GM18526 (cell line): ENCODE data around the gene PFN2.

ENCODE experiments used
- POLR2A ChIP-seq: IDR thresholded peaks from 3 replicates; pipeline ENCODE4 v1.6.1; 2011; ENCODE audit not compliant: insufficient read length; ENCODE audit errors: extremely low read depth

The PFN2 gene

DNA sequence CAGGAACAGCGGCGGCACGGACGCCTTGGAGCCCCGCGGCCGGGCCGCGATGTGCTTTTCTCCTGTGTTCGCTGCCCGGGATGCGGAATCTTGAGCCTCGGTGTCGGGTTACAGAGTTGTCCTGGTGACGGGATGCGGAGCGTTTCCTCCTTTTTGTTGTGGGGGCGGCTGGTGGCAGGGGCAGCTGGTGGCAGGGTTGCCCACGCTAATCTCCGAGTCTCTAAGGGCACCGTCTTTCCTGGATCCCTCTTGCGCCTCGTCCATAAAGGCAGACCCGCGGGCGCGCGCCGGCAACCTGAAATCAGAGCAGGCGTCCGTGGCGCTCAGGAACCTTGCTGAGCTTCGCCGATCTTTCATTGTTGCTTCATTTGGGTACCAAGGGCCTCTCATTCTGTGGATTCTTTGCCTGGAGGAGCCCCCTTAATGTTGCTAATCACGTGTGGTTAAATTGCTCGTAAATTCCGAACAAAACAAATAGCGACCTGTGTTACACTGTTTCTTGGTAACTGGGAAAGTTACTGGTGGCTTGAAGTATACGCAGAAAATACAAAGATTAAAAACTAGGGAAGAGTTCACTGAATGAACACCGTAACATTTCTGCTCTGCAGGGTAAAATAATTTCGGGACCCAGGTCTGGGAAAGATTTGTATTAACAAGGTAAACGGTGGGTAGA, 844 bp upstream of the PFN2 start:
- TF ChIP-seq POLR2A, result no peak

DNA sequence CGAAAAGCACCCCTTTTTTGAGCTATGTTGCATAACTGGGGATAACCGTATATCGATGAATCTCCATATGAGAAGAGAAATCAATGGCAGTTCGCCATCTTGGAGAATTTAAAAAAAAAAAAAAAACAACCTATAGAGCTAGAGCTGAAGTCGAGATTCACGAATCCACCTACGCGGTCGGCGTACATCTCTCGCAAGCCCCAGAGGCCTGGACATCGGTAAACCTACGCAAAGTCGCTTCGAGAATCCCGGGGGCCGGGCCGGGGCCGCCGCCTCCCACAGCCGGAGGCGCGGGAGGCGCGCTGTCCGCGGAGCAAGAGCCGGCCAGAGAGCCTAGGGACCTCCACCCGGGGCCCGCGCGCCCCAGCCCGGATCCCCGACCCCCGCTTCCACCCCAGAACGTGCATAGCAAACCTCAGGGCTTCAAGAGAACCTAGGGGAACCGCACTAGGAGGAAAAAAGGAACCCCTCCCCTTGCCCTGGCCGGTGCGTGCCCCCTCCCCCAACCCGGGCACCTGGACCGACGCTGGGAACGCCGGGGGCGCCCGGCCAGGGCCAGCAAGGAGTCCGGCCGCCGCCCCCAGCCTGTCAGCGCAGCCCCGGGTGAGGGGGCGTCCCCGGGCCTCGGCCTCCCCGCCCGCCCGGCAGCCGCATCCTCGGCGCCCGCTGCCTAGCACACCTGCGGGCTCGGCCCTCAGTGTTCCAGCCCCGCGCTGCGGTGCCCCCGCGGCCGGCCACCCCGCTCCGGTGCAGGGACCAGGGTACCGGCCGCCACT, 567 bp downstream of the PFN2 start:
- TF ChIP-seq POLR2A, result no peak

DNA sequence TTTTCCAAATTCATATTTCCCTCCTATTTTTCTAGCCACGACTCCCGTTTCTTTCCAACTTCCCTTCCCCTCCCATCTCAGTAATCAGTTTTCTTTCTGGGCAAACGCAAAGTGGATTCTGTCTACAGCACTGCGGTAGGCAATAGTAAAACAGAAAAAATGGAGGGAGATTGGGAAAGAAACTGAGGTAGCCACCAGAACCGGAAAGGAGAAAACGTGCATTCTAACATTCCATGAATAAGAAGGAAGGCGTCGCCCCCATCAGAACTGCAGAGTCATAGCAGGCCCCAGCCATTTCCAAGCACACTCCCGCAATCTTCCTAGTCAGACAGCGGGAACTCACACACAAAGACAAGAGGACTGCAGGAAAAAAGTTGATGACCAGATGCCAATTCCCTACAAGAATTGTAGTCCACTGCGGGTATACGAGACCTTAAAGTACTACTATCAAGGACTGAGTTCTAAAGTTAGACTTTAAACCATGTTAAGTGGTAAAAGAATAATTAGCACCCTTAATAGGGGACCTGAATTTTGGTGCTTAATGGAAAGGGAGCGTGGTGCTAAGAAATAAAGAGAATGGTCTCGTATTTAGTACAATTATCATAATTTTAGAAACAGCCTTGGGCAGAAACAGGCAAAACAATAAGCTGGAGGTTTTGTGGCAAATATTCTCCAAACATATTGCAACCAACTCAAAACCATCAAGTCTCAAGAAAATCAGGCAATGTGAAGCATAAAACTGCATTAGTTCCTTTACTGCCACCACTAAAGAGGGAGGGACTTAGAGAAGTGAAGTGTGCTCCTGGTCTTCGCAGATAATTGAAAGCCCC, 1.4 kb downstream of the PFN2 start:
- no peak for TF ChIP-seq POLR2A

DNA sequence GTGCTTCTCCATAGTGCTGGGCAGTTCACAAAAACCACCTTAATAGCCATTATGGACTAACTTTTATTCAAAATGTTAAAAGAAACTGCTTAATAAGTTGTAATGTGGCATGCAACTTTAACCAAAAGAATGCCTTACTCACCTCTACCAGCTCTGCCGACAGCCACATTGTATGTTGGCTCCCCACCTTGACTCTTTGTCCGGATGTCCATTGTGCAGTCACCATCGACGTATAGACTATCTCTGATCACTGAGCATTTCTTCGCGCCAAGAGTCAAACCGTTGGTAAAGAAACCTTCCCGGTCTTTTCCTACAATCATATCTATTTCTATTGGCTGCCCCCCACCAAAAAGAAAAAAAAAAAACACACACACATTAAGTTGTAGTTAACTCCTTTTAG, 2.5 kb downstream of the PFN2 start:
- no peak for TF ChIP-seq POLR2A

- no peak for TF ChIP-seq POLR2A
These were observed 3.5 kb downstream of the PFN2 start for GRCh38 chr3:149967086-149967685.

DNA sequence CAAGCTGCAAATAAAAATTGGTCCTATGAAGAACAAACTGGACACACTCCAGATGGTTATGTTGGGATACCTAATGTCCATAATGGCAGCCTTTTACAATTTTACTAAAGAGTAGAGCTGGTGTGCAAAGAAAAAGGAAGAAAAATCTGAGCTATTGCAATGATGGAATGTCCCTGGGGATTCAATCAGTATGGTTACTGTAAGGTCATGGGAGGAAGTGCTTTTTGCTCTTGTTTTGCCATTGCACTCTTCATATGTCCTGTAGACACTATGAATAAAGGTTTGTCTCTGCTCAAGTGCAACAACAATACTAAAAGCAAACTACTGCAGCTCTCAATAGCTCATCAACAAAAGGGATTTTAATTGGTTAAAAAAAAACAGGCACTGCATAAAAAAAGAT, 5.4 kb downstream of the PFN2 start:
- TF ChIP-seq POLR2A, result no peak

- TF ChIP-seq POLR2A, result no peak
These were observed 6.4 kb downstream of the PFN2 start for GRCh38 chr3:149964291-149964690.

GRCh38 chr3:149963485-149963884, 7.2 kb downstream of the PFN2 start:
- TF ChIP-seq POLR2A, result no peak

DNA sequence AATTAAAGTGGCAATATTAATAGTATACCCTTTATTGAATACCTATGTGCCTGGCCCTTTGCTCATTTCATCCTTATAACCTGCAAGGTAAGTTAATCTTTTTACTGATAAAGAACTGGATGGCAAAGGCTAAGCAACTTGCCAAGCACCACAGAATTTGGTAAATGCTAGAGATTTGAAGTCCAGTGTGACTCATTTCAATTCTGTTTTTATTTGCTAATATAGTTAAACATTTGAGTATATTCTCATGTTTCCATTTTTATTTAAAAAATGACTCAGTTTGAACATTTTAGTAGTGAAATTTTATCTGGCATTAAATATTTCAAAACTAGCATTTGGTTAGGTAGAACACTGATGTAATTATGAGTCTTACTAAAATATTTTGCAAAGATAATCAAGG, 11.3 kb downstream of the PFN2 start:
- TF ChIP-seq POLR2A, result no peak

DNA sequence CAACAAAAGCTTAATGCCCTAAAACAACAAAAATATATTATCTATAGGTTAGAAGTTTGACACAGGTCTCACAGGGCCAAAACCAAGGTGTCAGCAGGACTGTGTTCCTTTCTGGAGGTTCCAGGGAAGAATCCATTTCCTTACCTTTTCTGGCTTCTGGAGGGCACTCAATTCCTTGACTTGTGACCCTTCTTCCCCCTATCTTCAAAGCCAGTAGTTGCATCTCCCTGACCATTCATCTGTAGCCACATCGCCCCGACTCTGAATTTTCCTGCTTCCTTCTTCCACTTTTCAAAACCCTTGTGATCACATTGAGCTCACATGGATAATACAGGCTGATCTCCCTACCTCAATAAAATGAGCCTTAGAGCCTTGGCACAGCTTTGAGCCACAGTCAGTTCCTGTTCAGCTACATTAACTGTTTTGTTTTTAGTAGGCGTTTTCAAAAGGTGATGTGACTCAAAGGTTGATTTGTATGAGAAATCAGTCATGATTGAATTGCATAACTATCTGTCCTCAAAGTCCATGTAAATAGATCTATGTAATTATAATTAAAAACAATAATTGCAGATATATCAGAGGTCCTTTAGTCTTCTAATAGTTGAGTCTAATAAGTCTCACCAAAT, 12.4 kb downstream of the PFN2 start:
- TF ChIP-seq POLR2A, result no peak

GRCh38 chr3:149957361-149958125, 13.2 kb downstream of the PFN2 start:
- TF ChIP-seq POLR2A, result no peak

- no peak for TF ChIP-seq POLR2A
These were observed 15.2 kb downstream of the PFN2 start for GRCh38 chr3:149955449-149955848.

DNA sequence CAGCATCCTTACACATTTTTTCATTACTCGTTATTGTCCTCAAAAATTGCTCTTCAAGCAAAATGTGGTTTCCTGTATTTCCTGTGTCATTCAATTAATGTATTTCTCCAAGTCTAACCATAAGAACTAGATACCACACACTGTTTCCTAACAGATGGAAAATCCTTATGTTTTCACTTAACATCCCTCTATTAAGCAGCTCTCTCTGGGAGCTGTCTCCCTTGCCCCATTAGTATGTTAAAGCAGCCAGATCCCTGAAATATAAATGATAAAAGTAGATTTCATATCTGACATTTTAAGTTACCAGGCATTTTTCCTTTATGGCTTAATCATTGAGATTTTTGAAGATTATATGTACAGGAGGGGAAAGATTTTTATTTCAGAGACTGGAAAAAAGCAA, 15.9 kb downstream of the PFN2 start:
- no peak for TF ChIP-seq POLR2A

- no peak for TF ChIP-seq POLR2A
These were observed 21.5 kb downstream of the PFN2 start for GRCh38 chr3:149949181-149949580.
